Measurements from ENCODE around the gene CDKN2B-AS1. TPM values are rescaled to one million over a fixed set of nuclear protein-coding genes. Genes with fewer than 3 reads are reported as not detected.
A peak's percentile ranks its signal among the peaks of the same experiment; 100 is the strongest.

The CDKN2B-AS1 gene
- total RNA-seq, 1 donor from 2014 or later, result 1.4 TPM

DNA sequence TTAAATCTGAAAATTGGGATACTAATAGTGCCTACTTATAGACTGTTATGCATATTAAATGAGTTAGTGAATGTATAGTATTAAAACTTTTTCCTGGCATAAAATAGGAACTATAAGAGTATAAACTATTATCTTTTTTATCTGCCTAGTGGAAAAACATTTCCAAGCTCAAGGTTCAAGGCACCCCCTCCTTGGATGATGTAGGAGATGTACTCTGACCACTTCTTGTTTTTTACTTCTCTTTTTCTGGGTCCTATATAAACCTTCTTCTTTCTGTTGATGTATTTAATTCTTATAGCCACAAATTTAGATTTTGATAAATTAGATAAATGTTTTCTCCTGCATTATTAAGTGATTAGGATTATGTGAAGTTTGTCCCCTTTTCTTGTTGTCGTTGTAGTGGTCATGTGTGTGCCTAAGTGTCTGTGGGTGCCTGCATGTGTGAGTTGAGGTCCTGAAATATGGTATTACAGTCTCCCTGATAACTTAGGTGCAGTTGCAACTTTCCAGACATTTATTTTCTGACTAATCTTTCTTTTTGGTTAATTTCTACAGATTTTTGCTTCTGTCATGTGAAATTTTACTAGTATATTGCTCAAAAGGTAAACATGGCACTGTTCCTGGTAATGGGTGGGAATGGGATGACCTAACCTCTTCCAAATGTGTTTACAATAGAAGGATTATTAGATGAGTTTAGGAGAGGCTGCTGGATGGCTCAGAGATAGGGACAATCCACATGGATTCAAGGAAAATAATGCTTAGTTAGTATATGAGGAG is 175.3 kb downstream of the CDKN2B-AS1 start:
- ChIA-PET CTCF (no interaction called here), POLR2A (interaction anchor here (1.0 kb wide), 1 partner anchor 10 kb away, joined by 3 read pairs; no protein-coding TSS in a partner anchor)
- H3K27me3 Mint-ChIP-seq, result no peaks in the 10 kb centered on the region
- no peaks in the 10 kb centered on the region for H3K9me3 Mint-ChIP-seq
- intact Hi-C loops (cut with micrococcal nuclease), result loop anchor here (2.0 kb wide), 1 partner anchor 71 kb away; no protein-coding TSS in a partner anchor
- no peaks in the 10 kb centered on the region for H3K36me3 Mint-ChIP-seq (ENCODE audit: low read depth)
- H3K27ac Mint-ChIP-seq, result peak overlapping the region; percentile 81
- H3K4me1 Mint-ChIP-seq, result peaks cover 58% of the 10 kb centered on the region
- H3K4me3 Mint-ChIP-seq, result peak overlapping the region; percentile 0
- no peak for DNase-seq
- TF ChIP-seq, protein P1, sequence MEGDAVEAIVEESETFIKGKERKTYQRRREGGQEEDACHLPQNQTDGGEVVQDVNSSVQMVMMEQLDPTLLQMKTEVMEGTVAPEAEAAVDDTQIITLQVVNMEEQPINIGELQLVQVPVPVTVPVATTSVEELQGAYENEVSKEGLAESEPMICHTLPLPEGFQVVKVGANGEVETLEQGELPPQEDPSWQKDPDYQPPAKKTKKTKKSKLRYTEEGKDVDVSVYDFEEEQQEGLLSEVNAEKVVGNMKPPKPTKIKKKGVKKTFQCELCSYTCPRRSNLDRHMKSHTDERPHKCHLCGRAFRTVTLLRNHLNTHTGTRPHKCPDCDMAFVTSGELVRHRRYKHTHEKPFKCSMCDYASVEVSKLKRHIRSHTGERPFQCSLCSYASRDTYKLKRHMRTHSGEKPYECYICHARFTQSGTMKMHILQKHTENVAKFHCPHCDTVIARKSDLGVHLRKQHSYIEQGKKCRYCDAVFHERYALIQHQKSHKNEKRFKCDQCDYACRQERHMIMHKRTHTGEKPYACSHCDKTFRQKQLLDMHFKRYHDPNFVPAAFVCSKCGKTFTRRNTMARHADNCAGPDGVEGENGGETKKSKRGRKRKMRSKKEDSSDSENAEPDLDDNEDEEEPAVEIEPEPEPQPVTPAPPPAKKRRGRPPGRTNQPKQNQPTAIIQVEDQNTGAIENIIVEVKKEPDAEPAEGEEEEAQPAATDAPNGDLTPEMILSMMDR (IDR thresholded peaks at IDR 0.05), result no peak
- ATAC-seq (ENCODE audit: low read depth), result peak; percentile 47

Other genes with a start within 250 kb of the CDKN2B-AS1 start
- gene MTAP, start 192.2 kb upstream of the CDKN2B-AS1 start, total RNA-seq, result 30.4 and 43.2 TPM in 2 replicates
- 6.7 and 8.5 TPM in 2 replicates for gene CDKN2A, start 399 bp upstream of the CDKN2B-AS1 start, total RNA-seq
- 0.32 and 0.38 TPM in 2 replicates for gene CDKN2B, start 14.5 kb downstream of the CDKN2B-AS1 start, total RNA-seq

Data from activated B cell treated with CpG ODN at 0.5 μM for 24 hours (primary cell).